ENCODE measurements around the gene PSMA3.

GRCh38 chr14:58285132-58285531, 40.5 kb downstream of the PSMA3 start:
- TF ChIP-seq YY1 (IDR thresholded peaks at IDR 0.05; ENCODE audit: insufficient read depth, insufficient read length) = no peak
- TF ChIP-seq SUZ12 (IDR thresholded peaks at IDR 0.05; ENCODE audit: extremely low read depth, insufficient read depth, insufficient read length) = no peak
- no peak for TF ChIP-seq ZNF274 (IDR thresholded peaks at IDR 0.05; ENCODE audit: low read depth, low read length)

All from NT2/D1 (cell line).